ENCODE results near the gene CNOT6.

Gene CNOT6

GRCh38 chr5:180586204-180586603 lies 92.0 kb downstream of the CNOT6 start:
- Histone ChIP-seq H3K4me3 (no peak overlapping the region), H3K27ac (no peak overlapping the region)
- no peak for DNase-seq (ENCODE audit: low spot score)
- TF ChIP-seq, protein P1, sequence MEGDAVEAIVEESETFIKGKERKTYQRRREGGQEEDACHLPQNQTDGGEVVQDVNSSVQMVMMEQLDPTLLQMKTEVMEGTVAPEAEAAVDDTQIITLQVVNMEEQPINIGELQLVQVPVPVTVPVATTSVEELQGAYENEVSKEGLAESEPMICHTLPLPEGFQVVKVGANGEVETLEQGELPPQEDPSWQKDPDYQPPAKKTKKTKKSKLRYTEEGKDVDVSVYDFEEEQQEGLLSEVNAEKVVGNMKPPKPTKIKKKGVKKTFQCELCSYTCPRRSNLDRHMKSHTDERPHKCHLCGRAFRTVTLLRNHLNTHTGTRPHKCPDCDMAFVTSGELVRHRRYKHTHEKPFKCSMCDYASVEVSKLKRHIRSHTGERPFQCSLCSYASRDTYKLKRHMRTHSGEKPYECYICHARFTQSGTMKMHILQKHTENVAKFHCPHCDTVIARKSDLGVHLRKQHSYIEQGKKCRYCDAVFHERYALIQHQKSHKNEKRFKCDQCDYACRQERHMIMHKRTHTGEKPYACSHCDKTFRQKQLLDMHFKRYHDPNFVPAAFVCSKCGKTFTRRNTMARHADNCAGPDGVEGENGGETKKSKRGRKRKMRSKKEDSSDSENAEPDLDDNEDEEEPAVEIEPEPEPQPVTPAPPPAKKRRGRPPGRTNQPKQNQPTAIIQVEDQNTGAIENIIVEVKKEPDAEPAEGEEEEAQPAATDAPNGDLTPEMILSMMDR (IDR thresholded peaks at IDR 0.05), result no peak

- DNase-seq (ENCODE audit: low spot score), result no peak
- Histone ChIP-seq H3K4me3 (no peak overlapping the region), H3K27ac (no peak overlapping the region)
- TF ChIP-seq, protein P1 (IDR thresholded peaks at IDR 0.05), result no peak
These were observed 92.7 kb downstream of the CNOT6 start for GRCh38 chr5:180586870-180587269.

DNA sequence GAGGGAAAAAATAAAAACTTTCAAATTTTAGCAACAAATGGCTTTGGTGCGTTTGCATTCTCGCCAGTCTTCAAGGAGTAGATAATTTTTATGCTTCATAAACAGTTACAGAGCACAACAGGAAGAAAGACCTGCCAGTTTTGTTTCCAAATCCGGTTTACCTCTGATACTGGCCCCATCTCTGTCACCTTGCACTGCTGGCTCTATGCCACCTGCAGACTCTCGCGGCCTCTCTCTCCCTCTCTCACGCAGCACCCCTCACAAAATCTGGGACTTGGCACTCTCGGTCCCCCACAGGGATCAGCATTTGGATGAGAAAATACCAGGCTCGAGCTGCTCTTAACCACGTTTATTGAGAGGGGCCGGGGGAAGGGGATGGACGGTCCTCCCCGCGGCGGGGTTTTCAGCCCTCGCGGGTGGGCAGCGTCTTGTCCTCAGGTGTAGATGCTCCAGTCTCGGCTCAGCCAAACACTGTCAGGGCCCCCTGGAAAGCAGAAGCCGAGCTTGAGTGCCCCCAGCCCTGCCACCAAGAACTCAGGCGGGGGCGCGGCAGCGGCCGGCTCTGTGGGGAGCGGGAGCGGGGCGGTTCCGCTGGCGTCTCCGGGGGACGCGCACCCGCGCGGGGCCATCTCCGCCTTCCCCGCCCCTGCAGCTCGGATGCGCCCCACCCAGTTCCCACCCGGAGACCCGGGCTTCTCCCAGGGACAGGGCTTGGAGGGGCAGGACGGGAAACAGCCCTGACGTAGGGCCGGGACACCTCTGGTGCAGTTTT lies 95.8 kb downstream of the CNOT6 start:
- no peak for DNase-seq (ENCODE audit: low spot score)
- H3K4me3 ChIP-seq, result peak overlapping the region; percentile 50

DNA sequence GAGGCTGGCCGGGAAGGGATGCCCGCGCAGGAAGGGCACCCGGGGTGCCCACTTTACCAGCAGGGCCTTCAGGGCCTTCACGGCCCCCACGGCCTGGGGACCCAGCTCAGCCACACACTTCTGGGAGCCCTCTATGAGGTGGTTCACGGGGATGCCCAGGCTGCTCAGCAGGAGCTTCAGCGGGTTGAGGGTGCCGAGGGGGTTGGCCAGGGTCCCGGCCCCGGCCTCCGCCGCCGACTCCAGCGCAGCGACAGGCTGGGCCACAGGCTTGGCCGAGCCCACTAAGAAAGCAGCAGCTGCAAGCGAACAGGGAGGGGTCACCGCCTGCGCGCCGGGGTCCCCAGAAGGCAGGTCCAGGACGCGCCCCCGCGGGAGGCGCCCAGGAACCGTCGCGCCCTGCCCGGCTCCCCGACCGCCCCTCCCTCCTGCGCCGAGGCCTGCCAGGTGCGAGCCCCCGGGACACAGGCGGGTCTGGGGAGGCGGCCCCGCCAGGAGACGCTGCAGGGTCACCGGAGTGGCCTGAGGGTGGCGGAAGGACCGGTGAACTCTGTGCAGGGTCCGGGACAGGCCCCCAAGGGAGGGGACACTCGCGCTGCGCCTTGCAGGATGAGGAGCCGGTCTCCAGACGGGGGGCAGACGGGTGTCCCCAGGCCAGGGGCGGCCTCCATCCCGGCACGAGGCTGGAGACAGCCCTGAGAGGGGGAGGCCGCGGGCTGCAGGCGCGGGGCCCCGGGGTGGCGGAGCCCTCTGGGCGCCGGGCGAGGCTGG lies 96.5 kb downstream of the CNOT6 start:
- Histone ChIP-seq H3K4me3 (peak overlapping the region; percentile 50), H3K27ac (no peak overlapping the region)
- TF ChIP-seq, protein P1 (IDR thresholded peaks at IDR 0.05), result no peak
- no peak for DNase-seq (ENCODE audit: low spot score)

More for the DNA sequence above, 95.8 kb downstream of the CNOT6 start:
- no peak overlapping the region for H3K27ac ChIP-seq
- TF ChIP-seq, protein P1 (IDR thresholded peaks at IDR 0.05), result no peak

GRCh38 chr5:180591311-180591887 lies 97.2 kb downstream of the CNOT6 start, which contains the start of gene SCGB3A1:
Gene SCGB3A1, minus strand, starts transcription at chr5:180591499. Its CDS starts 37 bp downstream, at chr5:180591462.
- no peak for DNase-seq (ENCODE audit: low spot score)
- Histone ChIP-seq H3K27ac (no peak within 1 kb of the TSS), H3K4me3 (peak within 1 kb of the TSS; percentile 50)
- TF ChIP-seq, protein P1 (IDR thresholded peaks at IDR 0.05), result no peak

DNA sequence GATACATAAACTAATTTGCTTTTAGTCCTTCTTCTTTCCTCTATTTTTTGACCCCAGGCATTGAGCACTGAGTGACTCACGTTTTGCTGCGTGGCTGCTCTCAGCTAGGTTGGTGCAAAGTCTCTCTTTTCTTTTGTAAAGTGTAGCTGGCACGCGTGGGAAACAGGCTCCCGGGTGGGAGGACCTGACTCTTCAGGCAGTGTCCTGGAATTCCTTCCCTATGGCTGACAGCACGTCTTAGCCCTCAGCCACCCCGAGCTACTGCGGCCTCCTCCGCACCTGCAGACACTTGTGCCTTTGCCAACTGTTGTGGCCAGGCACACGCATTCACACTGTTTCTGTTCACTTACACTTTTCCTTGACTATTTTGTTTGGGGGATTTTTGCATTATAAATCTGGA lies 98.0 kb downstream of the CNOT6 start:
- TF ChIP-seq, protein P1 (IDR thresholded peaks at IDR 0.05), result no peak
- Histone ChIP-seq H3K4me3 (no peak overlapping the region), H3K27ac (no peak overlapping the region)
- DNase-seq (ENCODE audit: low spot score), result no peak

Data from coronary artery (tissue), 2 donors.